ENCODE data around the gene ENOX1.

ENOX1 gene

GRCh38 chr13:43238341-43239083 is 548.3 kb downstream of the ENOX1 start:
- Histone ChIP-seq H3K4me3 (ENCODE audit: low read depth, low read length) (no peak overlapping the region), H3K36me3 (ENCODE audit: control insufficient read depth, insufficient read depth, low read length) (no peaks in the 10 kb centered on the region), H3K4me1 (ENCODE audit: control insufficient read depth, insufficient read depth, low read length) (no peaks in the 10 kb centered on the region), H3K9me3 (ENCODE audit: control insufficient read depth, insufficient read depth, low read length) (no peaks in the 10 kb centered on the region), H3K27me3 (ENCODE audit: control insufficient read depth, insufficient read depth, low read length) (no peaks in the 10 kb centered on the region), H3K9ac (ENCODE audit: low read depth, low read length) (no peak overlapping the region)

- H3K27me3 ChIP-seq (ENCODE audit: control insufficient read depth, insufficient read depth, low read length), result no peaks in the 10 kb centered on the region
- no peak overlapping the region for H3K4me3 ChIP-seq (ENCODE audit: low read depth, low read length)
- no peaks in the 10 kb centered on the region for H3K36me3 ChIP-seq (ENCODE audit: control insufficient read depth, insufficient read depth, low read length)
- no peaks in the 10 kb centered on the region for H3K9me3 ChIP-seq (ENCODE audit: control insufficient read depth, insufficient read depth, low read length)
- H3K9ac ChIP-seq (ENCODE audit: low read depth, low read length), result no peak overlapping the region
- H3K4me1 ChIP-seq (ENCODE audit: control insufficient read depth, insufficient read depth, low read length), result no peaks in the 10 kb centered on the region
Observed at GRCh38 chr13:43237616-43238015, 549.2 kb downstream of the ENOX1 start.

- Histone ChIP-seq H3K9ac (ENCODE audit: low read depth, low read length) (no peak overlapping the region), H3K9me3 (ENCODE audit: control insufficient read depth, insufficient read depth, low read length) (no peaks in the 10 kb centered on the region), H3K4me3 (ENCODE audit: low read depth, low read length) (no peak overlapping the region), H3K27me3 (ENCODE audit: control insufficient read depth, insufficient read depth, low read length) (no peaks in the 10 kb centered on the region), H3K4me1 (ENCODE audit: control insufficient read depth, insufficient read depth, low read length) (no peaks in the 10 kb centered on the region), H3K36me3 (ENCODE audit: control insufficient read depth, insufficient read depth, low read length) (no peaks in the 10 kb centered on the region)
Observed at GRCh38 chr13:43235028-43235427, 551.7 kb downstream of the ENOX1 start.

GRCh38 chr13:43232873-43233265 is 553.9 kb downstream of the ENOX1 start:
- Histone ChIP-seq H3K9ac (ENCODE audit: low read depth, low read length) (no peak overlapping the region), H3K36me3 (ENCODE audit: control insufficient read depth, insufficient read depth, low read length) (no peaks in the 10 kb centered on the region), H3K27me3 (ENCODE audit: control insufficient read depth, insufficient read depth, low read length) (no peaks in the 10 kb centered on the region), H3K4me1 (ENCODE audit: control insufficient read depth, insufficient read depth, low read length) (no peaks in the 10 kb centered on the region), H3K9me3 (ENCODE audit: control insufficient read depth, insufficient read depth, low read length) (no peaks in the 10 kb centered on the region), H3K4me3 (ENCODE audit: low read depth, low read length) (no peak overlapping the region)

GRCh38 chr13:43232144-43232872 is 554.5 kb downstream of the ENOX1 start:
- Histone ChIP-seq H3K9me3 (ENCODE audit: control insufficient read depth, insufficient read depth, low read length) (no peaks in the 10 kb centered on the region), H3K9ac (ENCODE audit: low read depth, low read length) (no peak overlapping the region), H3K36me3 (ENCODE audit: control insufficient read depth, insufficient read depth, low read length) (no peaks in the 10 kb centered on the region), H3K4me1 (ENCODE audit: control insufficient read depth, insufficient read depth, low read length) (no peaks in the 10 kb centered on the region), H3K4me3 (ENCODE audit: low read depth, low read length) (no peak overlapping the region), H3K27me3 (ENCODE audit: control insufficient read depth, insufficient read depth, low read length) (no peaks in the 10 kb centered on the region)

- no peaks in the 10 kb centered on the region for H3K4me1 ChIP-seq (ENCODE audit: control insufficient read depth, insufficient read depth, low read length)
- no peaks in the 10 kb centered on the region for H3K27me3 ChIP-seq (ENCODE audit: control insufficient read depth, insufficient read depth, low read length)
- no peak overlapping the region for H3K9ac ChIP-seq (ENCODE audit: low read depth, low read length)
- H3K4me3 ChIP-seq (ENCODE audit: low read depth, low read length), result no peak overlapping the region
- no peaks in the 10 kb centered on the region for H3K9me3 ChIP-seq (ENCODE audit: control insufficient read depth, insufficient read depth, low read length)
- no peaks in the 10 kb centered on the region for H3K36me3 ChIP-seq (ENCODE audit: control insufficient read depth, insufficient read depth, low read length)
Observed at GRCh38 chr13:43230989-43231388, 555.8 kb downstream of the ENOX1 start.

GRCh38 chr13:43229506-43229905 is 557.3 kb downstream of the ENOX1 start:
- no peaks in the 10 kb centered on the region for H3K36me3 ChIP-seq (ENCODE audit: control insufficient read depth, insufficient read depth, low read length)
- no peaks in the 10 kb centered on the region for H3K4me1 ChIP-seq (ENCODE audit: control insufficient read depth, insufficient read depth, low read length)
- H3K27me3 ChIP-seq (ENCODE audit: control insufficient read depth, insufficient read depth, low read length), result no peaks in the 10 kb centered on the region
- no peak overlapping the region for H3K9ac ChIP-seq (ENCODE audit: low read depth, low read length)
- H3K9me3 ChIP-seq (ENCODE audit: control insufficient read depth, insufficient read depth, low read length), result no peaks in the 10 kb centered on the region
- no peak overlapping the region for H3K4me3 ChIP-seq (ENCODE audit: low read depth, low read length)

- H3K9me3 ChIP-seq (ENCODE audit: control insufficient read depth, insufficient read depth, low read length), result no peaks in the 10 kb centered on the region
- H3K36me3 ChIP-seq (ENCODE audit: control insufficient read depth, insufficient read depth, low read length), result no peaks in the 10 kb centered on the region
- no peaks in the 10 kb centered on the region for H3K4me1 ChIP-seq (ENCODE audit: control insufficient read depth, insufficient read depth, low read length)
- no peaks in the 10 kb centered on the region for H3K27me3 ChIP-seq (ENCODE audit: control insufficient read depth, insufficient read depth, low read length)
- H3K9ac ChIP-seq (ENCODE audit: low read depth, low read length), result no peak overlapping the region
- H3K4me3 ChIP-seq (ENCODE audit: low read depth, low read length), result no peak overlapping the region
Observed at GRCh38 chr13:43227721-43228120, 559.1 kb downstream of the ENOX1 start.

- no peak overlapping the region for H3K4me3 ChIP-seq (ENCODE audit: low read depth, low read length)
- H3K9ac ChIP-seq (ENCODE audit: low read depth, low read length), result no peak overlapping the region
- H3K4me1 ChIP-seq (ENCODE audit: control insufficient read depth, insufficient read depth, low read length), result no peaks in the 10 kb centered on the region
- H3K9me3 ChIP-seq (ENCODE audit: control insufficient read depth, insufficient read depth, low read length), result no peaks in the 10 kb centered on the region
- H3K27me3 ChIP-seq (ENCODE audit: control insufficient read depth, insufficient read depth, low read length), result no peaks in the 10 kb centered on the region
- H3K36me3 ChIP-seq (ENCODE audit: control insufficient read depth, insufficient read depth, low read length), result no peaks in the 10 kb centered on the region
Observed at GRCh38 chr13:43223216-43223615, 563.6 kb downstream of the ENOX1 start.

- Histone ChIP-seq H3K4me1 (ENCODE audit: control insufficient read depth, insufficient read depth, low read length) (no peaks in the 10 kb centered on the region), H3K4me3 (ENCODE audit: low read depth, low read length) (no peak overlapping the region), H3K27me3 (ENCODE audit: control insufficient read depth, insufficient read depth, low read length) (no peaks in the 10 kb centered on the region), H3K36me3 (ENCODE audit: control insufficient read depth, insufficient read depth, low read length) (no peaks in the 10 kb centered on the region), H3K9me3 (ENCODE audit: control insufficient read depth, insufficient read depth, low read length) (no peaks in the 10 kb centered on the region), H3K9ac (ENCODE audit: low read depth, low read length) (no peak overlapping the region)
Observed at GRCh38 chr13:43222086-43222485, 564.7 kb downstream of the ENOX1 start.

- H3K4me1 ChIP-seq (ENCODE audit: control insufficient read depth, insufficient read depth, low read length), result no peaks in the 10 kb centered on the region
- H3K9ac ChIP-seq (ENCODE audit: low read depth, low read length), result no peak overlapping the region
- H3K9me3 ChIP-seq (ENCODE audit: control insufficient read depth, insufficient read depth, low read length), result no peaks in the 10 kb centered on the region
- H3K4me3 ChIP-seq (ENCODE audit: low read depth, low read length), result no peak overlapping the region
- no peaks in the 10 kb centered on the region for H3K27me3 ChIP-seq (ENCODE audit: control insufficient read depth, insufficient read depth, low read length)
- H3K36me3 ChIP-seq (ENCODE audit: control insufficient read depth, insufficient read depth, low read length), result no peaks in the 10 kb centered on the region
Observed at GRCh38 chr13:43221611-43222010, 565.2 kb downstream of the ENOX1 start.
